Lower leg skin (tissue), 4 donors: ENCODE data around the gene RUNX1. TPM values are rescaled to one million over a fixed set of nuclear protein-coding genes. Genes with fewer than 3 reads are reported as not detected.

Source experiments
- DNase-seq, 2 donors: peaks; one replicate each; pipeline ENCODE4 v3.0.0-alpha.2; 2019; ENCODE audit warnings: low spot score in 2 of 2
- H3K4me3 ChIP-seq: fragments of 200-600 bp; sonication (generic); 2 replicates; pipeline ENCODE4 v1.5.1; 2017; ENCODE audit warnings: mild to moderate bottlenecking, low read depth; ENCODE audit not compliant: poor library complexity, severe bottlenecking
- POLR2A ChIP-seq, 2 donors: fragments of 450-650 bp; IDR thresholded peaks; one replicate each; pipeline ENCODE4 v1.6.1; 2016 to 2017; ENCODE audit warnings: antibody characterized with exemption in 2 of 2, mild to moderate bottlenecking in 1 of 2, moderate library complexity in 1 of 2
- WGBS, 2 donors: methylation state at CpG; one replicate each; pipeline ENCODE4 v1.1.5; 2018; 5-methylcytosine and 5-hydroxymethylcytosine counted together
- intact Hi-C: fragments of 100-400 bp; cut with DNase I; formaldehyde crosslinking; loops from one replicate; pipeline ENCODE4 v1.15.0; 2023; ENCODE audit warnings: low total_unique reads
- total RNA-seq, 4 donors: library from RNA; depleted of rRNA; stranded (reverse); fragments of >200 nt; gene quantifications; one replicate each; pipeline ENCODE4 v1.1.0, GENCODE V29; 2016
- TF ChIP-seq, protein P1 (sequence below), 3 donors: fragments of 450-650 bp; IDR thresholded peaks; one replicate each; pipeline ENCODE4 v1.5.1; 2016; ENCODE audit warnings: antibody characterized with exemption in 3 of 3, mild to moderate bottlenecking in 3 of 3, moderate library complexity in 2 of 3

Gene RUNX1
- total RNA-seq, 4 donors from 2014 or later, result 7.3 to 29.1 (median 18.1) TPM

DNA sequence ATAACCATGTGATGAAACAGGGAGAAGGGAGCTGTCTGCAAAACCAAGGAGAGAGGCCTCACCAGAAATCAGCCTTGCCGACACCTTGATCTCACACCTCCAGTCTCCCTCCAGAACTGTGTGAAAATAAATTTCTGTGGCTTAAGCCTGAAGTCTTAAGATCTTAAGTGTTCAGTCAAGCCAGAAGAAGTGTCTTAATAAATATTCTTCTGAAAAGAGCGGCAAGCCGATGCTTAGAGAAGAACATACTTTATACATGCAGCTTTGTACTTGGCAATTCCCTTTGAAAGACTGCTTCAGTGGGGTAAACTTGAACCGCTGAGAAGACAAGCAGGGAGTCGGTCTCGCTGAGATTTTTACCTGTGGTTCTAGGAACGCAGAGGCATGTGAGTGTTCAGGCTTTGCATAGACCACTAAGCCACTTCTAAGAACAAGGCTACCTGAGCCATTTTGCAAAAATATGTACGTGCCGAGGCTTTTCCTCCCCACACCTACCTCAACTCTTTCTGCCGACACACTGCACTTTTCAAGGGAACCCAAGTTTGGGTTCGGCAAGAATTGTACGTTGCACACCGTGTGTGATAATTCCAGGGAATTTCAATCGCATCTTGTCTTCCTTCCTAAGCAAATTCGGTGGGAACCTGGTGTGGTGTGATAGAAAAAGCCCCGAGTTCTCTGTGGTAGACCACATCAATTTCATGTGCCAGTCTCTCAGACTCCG lies 3.4 kb downstream of the RUNX1 start:
- WGBS, 2 donors, result 78 to 85% methylated on average over 17 of the region's 17 CpGs
- no peak for TF ChIP-seq POLR2A (IDR thresholded peaks at IDR 0.05)
- TF ChIP-seq, protein P1, sequence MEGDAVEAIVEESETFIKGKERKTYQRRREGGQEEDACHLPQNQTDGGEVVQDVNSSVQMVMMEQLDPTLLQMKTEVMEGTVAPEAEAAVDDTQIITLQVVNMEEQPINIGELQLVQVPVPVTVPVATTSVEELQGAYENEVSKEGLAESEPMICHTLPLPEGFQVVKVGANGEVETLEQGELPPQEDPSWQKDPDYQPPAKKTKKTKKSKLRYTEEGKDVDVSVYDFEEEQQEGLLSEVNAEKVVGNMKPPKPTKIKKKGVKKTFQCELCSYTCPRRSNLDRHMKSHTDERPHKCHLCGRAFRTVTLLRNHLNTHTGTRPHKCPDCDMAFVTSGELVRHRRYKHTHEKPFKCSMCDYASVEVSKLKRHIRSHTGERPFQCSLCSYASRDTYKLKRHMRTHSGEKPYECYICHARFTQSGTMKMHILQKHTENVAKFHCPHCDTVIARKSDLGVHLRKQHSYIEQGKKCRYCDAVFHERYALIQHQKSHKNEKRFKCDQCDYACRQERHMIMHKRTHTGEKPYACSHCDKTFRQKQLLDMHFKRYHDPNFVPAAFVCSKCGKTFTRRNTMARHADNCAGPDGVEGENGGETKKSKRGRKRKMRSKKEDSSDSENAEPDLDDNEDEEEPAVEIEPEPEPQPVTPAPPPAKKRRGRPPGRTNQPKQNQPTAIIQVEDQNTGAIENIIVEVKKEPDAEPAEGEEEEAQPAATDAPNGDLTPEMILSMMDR (IDR thresholded peaks at IDR 0.05), result no peak
- H3K4me3 ChIP-seq, result no peak overlapping the region
- intact Hi-C loops, result no loop called here
- no peak for DNase-seq

DNA sequence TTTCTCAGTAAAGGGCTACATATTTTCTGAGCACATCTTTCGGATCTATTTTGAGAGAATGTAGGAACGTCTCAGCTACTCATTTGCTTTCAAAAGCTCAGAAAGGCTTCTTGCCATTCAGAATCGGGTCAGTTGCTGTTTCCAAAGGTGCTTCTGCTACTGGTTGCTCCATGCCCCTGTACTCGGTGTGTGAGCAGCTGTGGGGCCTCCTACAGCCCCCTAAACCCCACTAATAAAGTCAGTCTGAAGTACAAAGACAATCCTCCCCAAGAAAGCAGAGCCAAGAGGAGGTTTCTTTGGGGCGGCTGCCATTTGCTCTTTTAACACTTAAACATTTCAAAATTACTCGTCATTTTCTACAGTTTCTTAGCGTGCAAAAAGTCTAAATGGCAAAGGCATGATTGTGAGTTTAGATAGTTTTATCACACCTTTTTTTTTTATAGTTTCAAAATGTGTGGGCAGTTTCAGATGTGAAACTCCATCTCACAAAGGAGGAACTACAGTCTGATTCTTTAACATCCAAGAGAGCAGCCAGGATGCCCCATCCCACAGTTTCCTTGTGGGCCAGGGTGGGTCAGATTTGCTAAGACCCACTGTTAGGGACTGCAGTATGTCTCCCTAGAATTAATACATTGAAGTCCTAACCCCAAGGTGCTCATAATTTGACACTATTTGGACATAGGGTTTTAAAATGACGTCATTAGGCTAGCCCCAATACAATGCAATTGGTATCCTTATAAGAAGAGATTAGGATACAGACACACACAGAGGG lies 4.1 kb downstream of the RUNX1 start:
- intact Hi-C loops, result no loop called here
- no peak for DNase-seq
- no peak overlapping the region for H3K4me3 ChIP-seq
- 87% methylated on average over 8 of the region's 8 CpGs for WGBS, 2 donors
- TF ChIP-seq, protein P1 (IDR thresholded peaks at IDR 0.05), result no peak
- no peak for TF ChIP-seq POLR2A (IDR thresholded peaks at IDR 0.05)

DNA sequence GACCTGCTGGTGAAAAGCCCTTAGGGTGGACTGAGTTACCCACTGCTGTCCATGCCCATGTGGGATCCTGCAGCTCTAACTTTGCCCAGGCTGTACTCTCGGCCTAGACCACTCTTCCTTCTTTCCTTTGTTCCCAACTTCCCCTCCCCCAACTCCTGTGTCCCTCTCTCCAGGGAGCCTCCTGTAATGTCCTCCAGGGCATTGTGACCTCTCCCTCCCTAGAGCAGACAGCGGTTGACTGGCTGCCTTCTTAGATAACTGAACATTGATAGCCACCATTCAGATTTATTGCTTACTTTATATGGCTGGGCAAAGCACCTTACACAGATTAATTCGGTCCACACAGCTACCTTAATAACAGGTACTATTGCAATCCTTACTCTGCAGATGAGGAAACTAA lies 5.0 kb downstream of the RUNX1 start:
- 88 to 97% methylated on average over 3 of the region's 3 CpGs for whole genome bisulfite sequencing, 2 donors
- intact Hi-C loops, result no loop called here
- TF ChIP-seq POLR2A (IDR thresholded peaks at IDR 0.05), result no peak
- TF ChIP-seq, protein P1 (IDR thresholded peaks at IDR 0.05), result no peak
- no peak overlapping the region for H3K4me3 ChIP-seq
- peak in 1 of 2 donors; percentile 50 for DNase-seq

DNA sequence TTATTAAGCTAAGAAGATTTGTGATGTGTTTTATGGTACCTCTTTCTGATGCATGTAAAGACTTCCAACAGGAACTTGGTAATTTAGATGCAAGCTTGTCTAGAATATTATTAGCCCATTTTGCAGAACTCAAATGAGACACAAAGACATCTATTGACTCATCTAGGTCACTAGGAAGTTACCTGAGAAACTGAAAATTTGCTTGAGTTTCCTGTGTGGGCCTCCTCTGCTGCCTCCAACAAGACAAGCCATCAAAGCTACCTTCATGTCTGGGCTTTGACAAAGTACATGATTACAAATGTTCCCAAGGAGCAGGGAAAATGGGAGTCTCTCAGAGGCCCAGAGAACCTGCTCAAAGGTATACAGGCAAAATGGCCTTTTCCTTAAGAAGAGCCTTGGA lies 5.6 kb downstream of the RUNX1 start:
- H3K4me3 ChIP-seq, result no peak overlapping the region
- no peak for DNase-seq
- intact Hi-C loops, result no loop called here
- TF ChIP-seq POLR2A (IDR thresholded peaks at IDR 0.05), result no peak
- TF ChIP-seq, protein P1 (IDR thresholded peaks at IDR 0.05), result no peak

DNA sequence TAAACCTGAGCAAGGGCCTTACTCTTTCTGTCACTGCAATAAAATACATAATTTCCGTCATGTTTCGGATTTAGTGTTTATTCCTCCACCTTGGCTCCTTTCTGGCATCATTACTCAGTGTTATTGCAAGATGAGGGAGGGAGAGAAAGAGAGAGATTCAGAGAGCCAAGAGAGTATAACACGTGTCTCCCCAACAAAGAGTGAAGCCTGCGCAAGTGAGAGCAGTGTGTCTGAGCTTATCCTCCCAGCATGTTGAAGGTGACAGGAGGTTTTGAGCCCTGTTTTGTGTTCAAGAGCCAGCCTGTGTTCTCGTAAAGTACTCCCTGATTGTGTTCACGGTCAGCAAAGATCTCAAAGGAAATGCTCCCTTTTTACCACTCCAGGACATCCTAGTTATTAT lies 6.3 kb downstream of the RUNX1 start:
- intact Hi-C loops, result no loop called here
- no peak overlapping the region for H3K4me3 ChIP-seq
- DNase-seq, result peak in 1 of 2 donors; percentile 15
- 86 to 92% methylated on average over 6 of the region's 6 CpGs for whole genome bisulfite sequencing, 2 donors
- TF ChIP-seq, protein P1 (IDR thresholded peaks at IDR 0.05), result no peak
- no peak for TF ChIP-seq POLR2A (IDR thresholded peaks at IDR 0.05)
